Ishikawa (cell line): ENCODE results near the gene OR52E2.

ENCODE experiments used
- CEBPB ChIP-seq: IDR thresholded peaks from 2 replicates; pipeline ENCODE4 v1.6.1; 2012
- CREB1 ChIP-seq: IDR thresholded peaks from 2 replicates; pipeline ENCODE4 v1.6.1; 2012; ENCODE audit warnings: low read depth
- EGR1 ChIP-seq: IDR thresholded peaks from 2 replicates; pipeline ENCODE4 v1.6.1; 2012
- EP300 ChIP-seq: IDR thresholded peaks from 2 replicates; pipeline ENCODE4 v1.6.1; 2012; ENCODE audit warnings: borderline replicate concordance
- FOXM1 ChIP-seq: IDR thresholded peaks from 2 replicates; pipeline ENCODE4 v1.6.1; 2012; ENCODE audit warnings: low read depth, borderline replicate concordance
- MAX ChIP-seq: IDR thresholded peaks from 2 replicates; pipeline ENCODE4 v1.6.1; 2012
- NFIC ChIP-seq: IDR thresholded peaks from 2 replicates; pipeline ENCODE4 v1.6.1; 2012
- RAD21 ChIP-seq: IDR thresholded peaks from 2 replicates; pipeline ENCODE4 v1.6.1; 2012; ENCODE audit warnings: low read depth
- REST ChIP-seq: IDR thresholded peaks from 2 replicates; pipeline ENCODE4 v1.6.1; 2012; ENCODE audit warnings: low read depth, mild to moderate bottlenecking
- TAF1 ChIP-seq: IDR thresholded peaks from 2 replicates; pipeline ENCODE4 v1.6.1; 2012; ENCODE audit warnings: low read depth, mild to moderate bottlenecking
- TCF12 ChIP-seq: IDR thresholded peaks from 2 replicates; pipeline ENCODE4 v1.6.1; 2012; ENCODE audit warnings: low read depth
- TEAD4 ChIP-seq: IDR thresholded peaks from 2 replicates; pipeline ENCODE4 v1.6.1; 2012
- USF1 ChIP-seq: IDR thresholded peaks from 2 replicates; pipeline ENCODE4 v1.6.1; 2012
- YY1 ChIP-seq: IDR thresholded peaks from 2 replicates; pipeline ENCODE4 v1.6.1; 2012; ENCODE audit warnings: low read depth
- ZBTB7A ChIP-seq: IDR thresholded peaks from 2 replicates; pipeline ENCODE4 v1.6.1; 2012; ENCODE audit warnings: low read depth

OR52E2 gene

GRCh38 chr11:5059391-5059790, at the start of gene OR52E2:
OR52E2 (minus strand) TSS chr11:5059627; CDS start chr11:5059627, 0 bp downstream.
- no peak for TF ChIP-seq ZBTB7A
- no peak for TF ChIP-seq RAD21
- no peak for TF ChIP-seq MAX
- TF ChIP-seq REST, result no peak
- no peak for TF ChIP-seq CEBPB
- no peak for TF ChIP-seq TAF1
- no peak for TF ChIP-seq TCF12
- no peak for TF ChIP-seq CREB1
- TF ChIP-seq EGR1, result no peak
- no peak for TF ChIP-seq YY1
- no peak for TF ChIP-seq TEAD4
- TF ChIP-seq FOXM1, result no peak
- TF ChIP-seq NFIC, result no peak
- no peak for TF ChIP-seq EP300
- no peak for TF ChIP-seq USF1

GRCh38 chr11:5107285-5107684, 47.9 kb upstream of the OR52E2 start:
- no peak for TF ChIP-seq YY1
- no peak for TF ChIP-seq CREB1
- TF ChIP-seq RAD21, result no peak
- no peak for TF ChIP-seq MAX
- no peak for TF ChIP-seq EGR1
- no peak for TF ChIP-seq TAF1
- no peak for TF ChIP-seq CEBPB
- no peak for TF ChIP-seq NFIC
- no peak for TF ChIP-seq USF1
- TF ChIP-seq TCF12, result no peak
- no peak for TF ChIP-seq REST
- no peak for TF ChIP-seq TEAD4
- no peak for TF ChIP-seq FOXM1

- TF ChIP-seq REST, result no peak
- TF ChIP-seq YY1, result no peak
- TF ChIP-seq USF1, result no peak
- TF ChIP-seq CREB1, result no peak
- no peak for TF ChIP-seq RAD21
- TF ChIP-seq ZBTB7A, result no peak
- no peak for TF ChIP-seq FOXM1
- TF ChIP-seq EGR1, result no peak
- no peak for TF ChIP-seq EP300
- TF ChIP-seq TCF12, result no peak
- TF ChIP-seq CEBPB, result no peak
- no peak for TF ChIP-seq NFIC
- no peak for TF ChIP-seq TEAD4
Measured at GRCh38 chr11:5103066-5103465, 43.6 kb upstream of the OR52E2 start.

GRCh38 chr11:5102246-5102645, 42.8 kb upstream of the OR52E2 start:
- no peak for TF ChIP-seq EP300
- no peak for TF ChIP-seq CREB1
- no peak for TF ChIP-seq TAF1
- no peak for TF ChIP-seq MAX
- TF ChIP-seq TEAD4, result no peak
- TF ChIP-seq YY1, result no peak
- no peak for TF ChIP-seq CEBPB
- TF ChIP-seq EGR1, result no peak
- no peak for TF ChIP-seq REST
- no peak for TF ChIP-seq ZBTB7A
- no peak for TF ChIP-seq USF1
- TF ChIP-seq NFIC, result no peak
- no peak for TF ChIP-seq RAD21
- TF ChIP-seq FOXM1, result no peak
- no peak for TF ChIP-seq TCF12
